HEK293T (cell line): ENCODE results near the gene WDR27.

ENCODE experiments used
- CTCF ChIA-PET: fragments of 350-600 bp; formaldehyde crosslinking; extraction: SDS; loops from one replicate; lab custom pipeline; 2021; ENCODE audit warnings: antibody characterized with exemption, inconsistent platforms; lab: Yijun Ruan, JAX
- POLR2A ChIA-PET: fragments of 350-600 bp; formaldehyde crosslinking; extraction: SDS; loops from one replicate; lab custom pipeline; 2020; ENCODE audit warnings: antibody characterized with exemption, inconsistent platforms; lab: Yijun Ruan, JAX
- DNase-seq: peaks from one replicate; pipeline ENCODE4 v3.0.0; 2012; ENCODE audit warnings: mixed read lengths; ENCODE audit errors: extremely low spot score
- ARNT ChIP-seq: fragments of 450-650 bp; IDR thresholded peaks from 2 replicates; pipeline ENCODE4 v1.6.1; 2017; ENCODE audit warnings: mild to moderate bottlenecking
- BHLHE40 ChIP-seq: fragments of 450-650 bp; IDR thresholded peaks from 2 replicates; pipeline ENCODE4 v1.6.1; 2016; ENCODE audit warnings: mild to moderate bottlenecking, moderate library complexity, borderline replicate concordance
- CTBP1 ChIP-seq: fragments of 450-650 bp; IDR thresholded peaks from 2 replicates; pipeline ENCODE4 v1.6.1; 2016; ENCODE audit warnings: borderline replicate concordance
- ELF4 ChIP-seq: fragments of 450-650 bp; IDR thresholded peaks from 2 replicates; pipeline ENCODE4 v1.6.1; 2017; ENCODE audit warnings: antibody characterized with exemption
- FOXA1 ChIP-seq: fragments of 450-650 bp; IDR thresholded peaks from 2 replicates; pipeline ENCODE4 v1.6.1; 2016; ENCODE audit warnings: mild to moderate bottlenecking
- FOXK2 ChIP-seq: fragments of 450-650 bp; IDR thresholded peaks from 2 replicates; pipeline ENCODE4 v1.6.1; 2016; ENCODE audit warnings: mild to moderate bottlenecking
- FOXM1 ChIP-seq: fragments of 450-650 bp; IDR thresholded peaks from 2 replicates; pipeline ENCODE4 v1.6.1; 2017; ENCODE audit warnings: mild to moderate bottlenecking, borderline replicate concordance
- HDGF ChIP-seq: fragments of 450-650 bp; IDR thresholded peaks from 2 replicates; pipeline ENCODE4 v1.6.1; 2017; ENCODE audit warnings: antibody characterized with exemption, borderline replicate concordance
- L3MBTL2 ChIP-seq: fragments of 450-650 bp; conservative IDR thresholded peaks from 2 replicates; pipeline ENCODE4 v1.6.1; 2016; ENCODE audit warnings: mild to moderate bottlenecking
- LEF1 ChIP-seq: fragments of 450-650 bp; IDR thresholded peaks from 2 replicates; pipeline ENCODE4 v1.6.1; 2017; ENCODE audit warnings: mild to moderate bottlenecking, borderline replicate concordance
- NFRKB ChIP-seq: fragments of 450-650 bp; IDR thresholded peaks from 2 replicates; pipeline ENCODE4 v1.6.1; 2016; ENCODE audit warnings: mild to moderate bottlenecking, moderate library complexity
- PKNOX1 ChIP-seq: fragments of 450-650 bp; IDR thresholded peaks from 2 replicates; pipeline ENCODE4 v1.6.1; 2016
- SP1 ChIP-seq: fragments of 450-650 bp; IDR thresholded peaks from 2 replicates; pipeline ENCODE4 v1.6.1; 2017
- SUZ12 ChIP-seq: fragments of 450-650 bp; IDR thresholded peaks from 2 replicates; pipeline ENCODE4 v1.6.1; 2016; ENCODE audit warnings: mild to moderate bottlenecking
- TARDBP ChIP-seq: fragments of 450-650 bp; IDR thresholded peaks from 2 replicates; pipeline ENCODE4 v1.6.1; 2016
- ZNF384 ChIP-seq: fragments of 450-650 bp; IDR thresholded peaks from 2 replicates; pipeline ENCODE4 v1.6.1; 2016

WDR27 gene

GRCh38 chr6:169564453-169565240, 137.2 kb downstream of the WDR27 start:
- TF ChIP-seq BHLHE40 (no peak), PKNOX1 (no peak), ZNF384 (no peak), HDGF (no peak), FOXM1 (no peak), SP1 (no peak), LEF1 (no peak), SUZ12 (no peak), FOXK2 (no peak), NFRKB (no peak), TARDBP (no peak), FOXA1 (no peak), CTBP1 (no peak), L3MBTL2 (no peak), ARNT (no peak), ELF4 (no peak)
- no peak for DNase-seq
- CTCF ChIA-PET = no interaction called here
- POLR2A ChIA-PET = no interaction called here

- CTCF ChIA-PET = no interaction called here
- no peak for DNase-seq
- TF ChIP-seq ELF4 (no peak), HDGF (no peak), BHLHE40 (no peak), TARDBP (no peak), LEF1 (no peak), L3MBTL2 (no peak), ARNT (no peak), SP1 (no peak), FOXA1 (no peak), CTBP1 (no peak), ZNF384 (no peak), NFRKB (no peak), FOXK2 (no peak), FOXM1 (no peak), SUZ12 (no peak), PKNOX1 (no peak)
- POLR2A ChIA-PET = no interaction called here
Measured at GRCh38 chr6:169561665-169562064, 140.2 kb downstream of the WDR27 start.

- ChIA-PET CTCF (no interaction called here), POLR2A (no interaction called here)
- no peak for TF ChIP-seq TARDBP
- TF ChIP-seq LEF1 = no peak
- no peak for TF ChIP-seq PKNOX1
- no peak for TF ChIP-seq FOXM1
- TF ChIP-seq CTBP1 = no peak
- TF ChIP-seq HDGF = no peak
- TF ChIP-seq ELF4 = no peak
- no peak for TF ChIP-seq SUZ12
- TF ChIP-seq ZNF384 = no peak
- TF ChIP-seq BHLHE40 = no peak
- no peak for TF ChIP-seq L3MBTL2
- TF ChIP-seq FOXK2 = no peak
- no peak for TF ChIP-seq SP1
- TF ChIP-seq ARNT = no peak
- TF ChIP-seq FOXA1 = no peak
- no peak for TF ChIP-seq NFRKB
- no peak for DNase-seq
Measured at GRCh38 chr6:169559592-169559991, 142.2 kb downstream of the WDR27 start.

GRCh38 chr6:169558774-169559441, 142.9 kb downstream of the WDR27 start:
- DNase-seq = no peak
- POLR2A ChIA-PET = no interaction called here

GRCh38 chr6:169558378-169558773, 143.5 kb downstream of the WDR27 start:
- DNase-seq = no peak
- CTCF ChIA-PET = no interaction called here
- no peak for TF ChIP-seq ZNF384
- TF ChIP-seq LEF1 = no peak
- no peak for TF ChIP-seq FOXA1
- TF ChIP-seq PKNOX1 = no peak
- TF ChIP-seq TARDBP = no peak
- TF ChIP-seq L3MBTL2 = no peak
- no peak for TF ChIP-seq FOXK2
- no peak for TF ChIP-seq BHLHE40
- TF ChIP-seq ARNT = no peak
- no peak for TF ChIP-seq FOXM1
- no peak for TF ChIP-seq ELF4
- TF ChIP-seq HDGF = no peak
- no peak for TF ChIP-seq CTBP1
- no peak for TF ChIP-seq SUZ12
- TF ChIP-seq NFRKB = no peak
- TF ChIP-seq SP1 = no peak
- POLR2A ChIA-PET = no interaction called here

More at GRCh38 chr6:169558774-169559441, 142.9 kb downstream of the WDR27 start:
- no peak for TF ChIP-seq FOXA1
- TF ChIP-seq ZNF384 = no peak
- TF ChIP-seq FOXK2 = no peak
- TF ChIP-seq HDGF = no peak
- no peak for TF ChIP-seq ELF4
- TF ChIP-seq TARDBP = no peak
- no peak for TF ChIP-seq SUZ12
- no peak for TF ChIP-seq LEF1
- TF ChIP-seq CTBP1 = no peak
- no peak for TF ChIP-seq NFRKB
- no peak for TF ChIP-seq BHLHE40
- CTCF ChIA-PET = no interaction called here
